NCI-H2227 (cell line): ENCODE measurements around the gene PITHD1.
"Not testable (repeated sequence)": the region's sequence is repeated elsewhere in the genome, so short reads cannot be mapped to it uniquely, and the experiment has no call there.

ENCODE experiments used
- DNase-seq: peaks from one replicate; lab custom pipeline; 2025; ENCODE audit not compliant: unreplicated experiment; lab: John Stamatoyannopoulos, UW

Gene PITHD1, protein sequence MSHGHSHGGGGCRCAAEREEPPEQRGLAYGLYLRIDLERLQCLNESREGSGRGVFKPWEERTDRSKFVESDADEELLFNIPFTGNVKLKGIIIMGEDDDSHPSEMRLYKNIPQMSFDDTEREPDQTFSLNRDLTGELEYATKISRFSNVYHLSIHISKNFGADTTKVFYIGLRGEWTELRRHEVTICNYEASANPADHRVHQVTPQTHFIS

GRCh38 chr1:23777979-23778814, at the start of gene PITHD1:
Gene PITHD1, plus strand, starts transcription at chr1:23778418. Its CDS starts 98 bp downstream, at chr1:23778516.
- DNase-seq: peak; percentile 93

GRCh38 chr1:23732363-23733224, 45.6 kb upstream of the PITHD1 start:
- DNase-seq: no peak

DNA sequence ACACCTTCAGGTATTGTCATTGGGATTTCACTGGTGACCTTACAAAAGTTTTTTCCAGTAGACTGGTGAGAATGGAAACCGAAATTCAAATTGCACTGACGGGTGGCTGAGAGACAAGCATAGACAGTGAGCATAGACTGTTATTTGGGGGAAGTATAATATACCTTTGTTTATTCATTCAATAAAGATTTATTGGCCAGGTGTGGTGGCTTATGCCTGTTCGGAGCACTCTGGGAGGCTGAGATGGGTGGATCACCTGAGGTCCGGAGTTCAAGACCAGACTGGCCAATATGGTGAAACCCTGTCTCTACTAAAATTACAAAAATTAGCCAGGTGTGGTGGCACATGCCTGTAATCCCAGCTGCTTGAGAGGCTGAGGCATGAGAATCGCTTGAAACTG, 44.9 kb upstream of the PITHD1 start:
- not testable (repeated sequence) for DNase-seq

DNA sequence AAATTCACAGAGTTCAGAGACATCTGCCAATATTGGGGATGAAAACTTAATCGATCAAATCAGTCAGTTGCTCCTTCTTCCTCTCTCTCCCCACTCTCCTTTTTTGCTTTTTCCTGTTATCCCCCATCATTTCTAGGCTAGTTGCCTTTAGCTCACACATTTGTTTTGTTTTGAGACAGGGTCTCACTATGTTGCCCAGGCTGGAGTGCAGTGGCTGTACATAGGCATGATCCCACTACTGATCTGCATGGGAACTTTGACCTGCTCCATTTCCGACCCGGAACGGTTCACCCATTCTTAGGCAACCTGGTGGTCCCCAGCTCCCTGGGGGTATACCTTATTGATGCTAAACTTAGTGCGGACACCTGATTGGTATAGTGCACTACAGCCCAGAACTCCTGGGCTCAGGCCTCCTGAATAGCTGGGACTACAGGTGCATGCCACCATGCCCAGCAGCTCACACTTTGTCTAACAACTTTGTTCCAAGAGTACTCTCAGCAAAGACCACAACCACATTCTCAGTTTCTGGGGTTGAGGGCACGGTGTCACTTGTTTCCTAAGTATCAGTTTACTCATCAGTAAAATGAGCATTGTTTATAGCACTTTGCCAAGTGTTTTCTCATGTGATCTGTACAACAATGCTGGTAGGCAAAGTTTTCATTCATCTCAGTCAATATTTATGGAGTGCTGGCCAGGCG, 41.6 kb upstream of the PITHD1 start:
- no peak for DNase-seq

DNA sequence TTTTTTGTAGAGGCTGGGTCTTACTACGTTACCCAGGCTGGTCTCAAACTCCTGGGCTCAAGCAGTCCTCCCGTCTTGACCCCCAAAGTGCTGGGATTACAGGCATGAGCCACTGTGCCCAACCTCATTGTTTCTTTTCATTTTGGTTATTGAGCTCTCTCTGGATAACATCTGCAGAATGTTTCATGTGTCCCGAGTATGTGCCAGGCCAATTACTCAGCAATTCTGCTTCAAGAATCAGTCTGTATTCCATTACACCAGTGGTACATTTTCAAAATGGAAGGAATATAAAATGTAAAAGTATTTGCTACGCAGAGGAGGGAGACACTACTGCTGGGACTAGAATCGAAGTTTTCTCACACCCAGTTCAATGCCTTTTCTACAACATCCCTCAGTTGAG, 36.6 kb upstream of the PITHD1 start:
- no peak for DNase-seq

- no peak for DNase-seq
Observed at GRCh38 chr1:23742670-23743286, 35.4 kb upstream of the PITHD1 start.

GRCh38 chr1:23743287-23744152, 34.7 kb upstream of the PITHD1 start, which contains the start of gene ELOA:
Gene ELOA, plus strand, starts transcription at chr1:23743471. Its CDS starts 33 bp downstream, at chr1:23743504.
- peak; percentile 92 for DNase-seq

DNA sequence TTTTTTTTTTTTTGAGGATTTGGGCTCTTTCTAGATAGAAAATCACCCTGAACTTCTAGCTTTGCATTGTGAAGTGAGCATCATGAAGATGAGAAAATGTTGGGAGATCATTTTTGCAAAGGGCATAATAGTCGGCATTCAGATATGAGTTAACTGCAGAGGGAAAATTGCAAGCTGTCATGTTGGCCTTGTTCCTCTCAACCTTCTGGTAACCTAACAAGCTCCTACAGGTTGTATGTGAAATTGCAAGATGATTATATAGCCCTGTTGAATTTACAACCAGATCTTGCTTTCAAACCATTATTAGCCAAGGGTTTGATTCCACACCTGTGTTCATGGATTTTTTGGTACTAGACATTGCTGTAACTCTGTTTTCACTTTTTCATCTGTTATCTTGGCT, 32.7 kb upstream of the PITHD1 start:
- peak; percentile 53 for DNase-seq

- no peak for DNase-seq
Observed at GRCh38 chr1:23748016-23748415, 30.2 kb upstream of the PITHD1 start.

DNA sequence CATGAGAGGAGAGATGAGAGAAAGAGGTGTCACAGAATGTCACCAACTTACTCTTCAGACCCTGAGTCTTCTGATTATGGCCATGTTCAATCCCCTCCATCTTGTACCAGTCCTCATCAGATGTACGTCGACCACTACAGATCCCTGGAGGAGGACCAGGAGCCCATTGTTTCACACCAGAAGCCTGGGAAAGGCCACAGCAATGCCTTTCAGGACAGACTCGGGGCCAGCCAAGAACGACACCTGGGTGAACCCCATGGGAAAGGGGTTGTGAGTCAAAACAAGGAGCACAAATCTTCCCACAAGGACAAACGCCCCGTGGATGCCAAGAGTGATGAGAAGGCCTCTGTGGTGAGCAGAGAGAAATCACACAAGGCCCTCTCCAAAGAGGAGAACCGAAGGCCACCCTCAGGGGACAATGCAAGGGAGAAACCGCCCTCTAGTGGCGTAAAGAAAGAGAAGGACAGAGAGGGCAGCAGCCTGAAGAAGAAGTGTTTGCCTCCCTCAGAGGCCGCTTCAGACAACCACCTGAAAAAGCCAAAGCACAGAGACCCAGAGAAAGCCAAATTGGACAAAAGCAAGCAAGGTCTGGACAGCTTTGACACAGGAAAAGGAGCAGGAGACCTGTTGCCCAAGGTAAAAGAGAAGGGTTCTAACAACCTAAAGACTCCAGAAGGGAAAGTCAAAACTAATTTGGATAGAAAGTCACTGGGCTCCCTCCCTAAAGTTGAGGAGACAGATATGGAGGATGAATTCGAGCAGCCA, 27.0 kb upstream of the PITHD1 start:
- DNase-seq: peak; percentile 73

DNA sequence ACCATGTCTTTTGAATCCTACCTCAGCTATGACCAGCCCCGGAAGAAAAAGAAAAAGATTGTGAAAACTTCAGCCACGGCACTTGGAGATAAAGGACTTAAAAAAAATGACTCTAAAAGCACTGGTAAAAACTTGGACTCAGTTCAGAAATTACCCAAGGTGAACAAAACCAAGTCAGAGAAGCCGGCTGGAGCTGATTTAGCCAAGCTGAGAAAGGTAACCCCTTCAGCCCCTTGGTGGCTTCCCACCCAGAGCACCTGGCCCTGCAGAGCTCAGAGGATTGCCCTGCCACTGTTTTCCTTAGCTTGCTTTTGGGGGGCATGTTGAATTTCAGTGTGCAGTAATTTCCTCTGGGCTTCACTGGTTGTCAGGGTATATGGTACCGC, 26.4 kb upstream of the PITHD1 start:
- DNase-seq: no peak

DNA sequence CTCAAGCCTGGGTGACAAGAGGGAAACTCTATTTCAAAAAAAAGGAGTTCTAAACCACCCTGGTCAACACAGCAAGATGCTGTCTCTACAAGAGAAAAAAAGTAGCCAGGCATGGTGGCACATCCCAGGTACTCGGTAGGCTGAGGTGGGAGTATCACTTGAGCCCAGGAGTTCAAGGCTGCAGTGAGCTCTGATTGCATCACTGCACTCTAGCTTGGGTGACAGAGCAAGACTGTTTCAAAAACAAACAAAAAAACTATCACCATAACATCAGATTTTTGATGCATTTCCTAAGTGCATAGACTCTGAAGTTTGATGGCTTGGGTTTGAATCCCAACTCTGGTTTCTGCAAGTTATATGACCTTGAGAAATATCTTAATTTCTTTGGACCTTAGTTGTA, 25.3 kb upstream of the PITHD1 start:
- DNase-seq: no peak

GRCh38 chr1:23756676-23757075, 21.5 kb upstream of the PITHD1 start:
- DNase-seq: no peak

DNA sequence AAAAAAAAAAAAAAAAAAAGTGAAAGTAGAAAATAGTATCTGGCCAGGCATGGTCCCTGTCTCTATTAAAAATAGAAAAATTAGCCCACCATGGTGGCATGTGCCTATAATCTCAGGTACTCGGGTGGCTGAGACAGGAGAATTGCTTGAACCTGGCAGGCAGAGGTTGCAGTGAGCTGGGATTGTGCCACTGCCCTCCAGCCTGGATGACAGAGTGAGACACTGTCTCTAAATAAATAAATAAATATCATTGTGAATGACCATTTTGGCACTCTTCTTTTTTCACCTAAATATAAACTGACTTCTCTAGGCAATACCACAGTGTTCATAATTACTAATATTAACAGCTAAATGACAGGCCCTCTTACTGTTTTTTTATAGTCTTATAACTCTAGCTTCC, 20.4 kb upstream of the PITHD1 start:
- no peak for DNase-seq

DNA sequence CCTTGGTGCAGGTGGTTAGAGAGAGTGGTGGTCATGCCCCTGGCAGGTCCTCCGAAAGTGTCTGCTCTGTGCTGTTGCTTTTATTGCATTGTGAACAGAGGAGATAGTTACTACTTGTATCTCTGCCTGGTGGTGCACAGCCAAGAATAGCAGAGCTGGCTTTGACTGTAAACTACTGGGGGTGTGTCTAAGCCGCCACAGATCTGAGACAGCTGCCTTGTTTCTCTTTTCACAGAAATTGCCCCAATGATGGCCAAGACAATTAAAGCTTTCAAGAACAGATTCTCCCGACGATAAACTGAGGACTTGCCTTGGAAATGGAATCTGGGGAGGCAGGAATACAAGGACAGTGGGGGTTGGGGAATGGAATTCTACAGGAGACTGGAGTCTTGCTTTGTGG, 18.9 kb upstream of the PITHD1 start:
- DNase-seq: no peak

- DNase-seq: no peak
Observed at GRCh38 chr1:23763041-23763577, 15.1 kb upstream of the PITHD1 start.

- no peak for DNase-seq
Observed at GRCh38 chr1:23768733-23769132, 9.5 kb upstream of the PITHD1 start.

- DNase-seq: peak; percentile 89
Observed at GRCh38 chr1:23772049-23772853, 6.0 kb upstream of the PITHD1 start.
